Measurements from ENCODE around the gene ST7.
"Not testable (repeated sequence)": the region's sequence is repeated elsewhere in the genome, so short reads cannot be mapped to it uniquely, and the experiment has no call there.

ST7 gene, protein sequence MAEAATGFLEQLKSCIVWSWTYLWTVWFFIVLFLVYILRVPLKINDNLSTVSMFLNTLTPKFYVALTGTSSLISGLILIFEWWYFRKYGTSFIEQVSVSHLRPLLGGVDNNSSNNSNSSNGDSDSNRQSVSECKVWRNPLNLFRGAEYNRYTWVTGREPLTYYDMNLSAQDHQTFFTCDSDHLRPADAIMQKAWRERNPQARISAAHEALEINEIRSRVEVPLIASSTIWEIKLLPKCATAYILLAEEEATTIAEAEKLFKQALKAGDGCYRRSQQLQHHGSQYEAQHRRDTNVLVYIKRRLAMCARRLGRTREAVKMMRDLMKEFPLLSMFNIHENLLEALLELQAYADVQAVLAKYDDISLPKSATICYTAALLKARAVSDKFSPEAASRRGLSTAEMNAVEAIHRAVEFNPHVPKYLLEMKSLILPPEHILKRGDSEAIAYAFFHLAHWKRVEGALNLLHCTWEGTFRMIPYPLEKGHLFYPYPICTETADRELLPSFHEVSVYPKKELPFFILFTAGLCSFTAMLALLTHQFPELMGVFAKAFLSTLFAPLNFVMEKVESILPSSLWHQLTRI

DNA sequence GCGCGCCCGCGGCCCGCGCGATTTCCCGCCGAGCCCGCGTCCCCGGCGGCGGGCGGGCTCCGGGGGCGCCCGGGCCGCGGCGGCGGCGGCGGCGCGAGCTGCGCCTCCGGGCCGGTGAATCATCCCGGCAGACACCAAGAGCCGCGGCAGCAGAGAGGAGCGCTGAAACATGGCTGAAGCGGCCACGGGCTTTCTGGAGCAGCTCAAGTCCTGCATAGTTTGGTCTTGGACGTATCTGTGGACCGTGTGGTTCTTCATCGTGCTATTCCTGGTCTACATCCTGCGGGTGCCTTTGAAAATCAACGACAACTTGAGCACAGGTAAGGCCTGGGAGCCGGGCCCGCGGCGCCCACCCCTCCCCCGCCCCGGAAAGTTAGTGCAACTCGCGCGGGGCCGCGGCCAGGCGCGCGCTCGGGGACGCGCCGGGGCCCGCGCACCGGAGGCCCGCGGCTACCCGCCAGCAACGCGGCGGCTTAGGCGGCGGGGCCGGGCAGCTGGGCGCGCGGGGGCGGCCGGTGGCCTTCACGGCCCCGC is at the start of gene ST7:
TSS of gene ST7 (plus strand) at position 130 of the 534 bp plus-strand sequence. CDS start at position 170, 40 bp downstream.
- peak; percentile 65 for DNase-seq (ENCODE audit: low spot score)

DNA sequence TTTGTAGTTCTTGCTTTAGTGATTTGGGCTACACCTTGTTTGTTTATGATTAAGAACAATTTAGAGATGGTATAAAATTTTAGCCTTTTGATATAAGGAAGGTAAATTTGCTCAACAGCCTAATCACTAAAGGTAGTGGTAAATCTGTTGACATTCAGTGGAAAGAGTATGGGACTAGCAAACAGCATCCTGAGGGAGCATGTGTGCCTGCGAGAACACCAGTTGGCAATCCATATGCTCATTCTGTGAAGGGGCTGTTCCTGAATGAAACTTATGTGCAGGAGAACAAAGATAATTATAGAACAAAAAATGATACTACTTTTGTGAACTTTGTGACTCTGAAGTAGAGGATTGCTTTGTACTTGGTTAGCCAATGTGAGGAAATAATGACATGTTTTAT is 46.9 kb upstream of the ST7 start:
- no peak for DNase-seq (ENCODE audit: low spot score)

DNA sequence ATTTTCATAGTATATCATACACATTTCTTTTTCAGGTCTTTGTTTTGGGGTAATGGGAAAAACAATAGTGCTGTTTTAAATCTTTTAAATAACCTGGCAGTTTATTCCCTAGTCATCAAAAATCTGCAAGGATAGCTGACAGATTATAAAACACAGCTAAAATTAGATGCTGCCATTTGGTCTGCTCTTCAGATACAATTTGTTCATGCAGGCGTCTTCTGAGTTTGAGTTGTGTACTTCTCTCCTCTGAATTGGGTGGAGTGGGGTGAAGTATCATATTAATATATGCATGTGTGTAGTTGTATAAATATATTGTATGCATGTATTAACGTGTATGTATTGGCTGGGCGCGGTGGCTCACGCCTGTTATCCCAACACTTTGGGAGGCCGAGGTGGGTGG is 42.9 kb upstream of the ST7 start:
- DNase-seq (ENCODE audit: low spot score), result no peak

DNA sequence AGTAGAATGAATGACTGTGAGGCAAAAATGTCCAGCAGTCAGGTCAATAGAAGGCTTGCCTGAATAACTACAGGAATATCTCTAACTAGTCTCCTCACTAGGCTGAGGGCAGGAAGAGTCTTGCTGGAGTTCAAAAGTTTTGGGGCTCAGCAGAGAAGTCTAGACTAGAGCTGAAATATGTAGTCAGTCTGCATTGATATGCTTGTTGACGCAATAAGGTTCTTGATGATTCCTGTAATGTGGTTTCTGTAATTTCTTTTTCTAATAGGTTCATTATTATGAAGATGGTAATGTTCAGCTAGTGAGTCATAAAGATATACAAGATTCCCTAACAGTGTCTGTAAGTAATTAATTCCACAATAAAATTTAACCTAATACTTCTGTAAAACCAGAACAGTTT is 41.5 kb upstream of the ST7 start:
- DNase-seq (ENCODE audit: low spot score), result no peak

DNA sequence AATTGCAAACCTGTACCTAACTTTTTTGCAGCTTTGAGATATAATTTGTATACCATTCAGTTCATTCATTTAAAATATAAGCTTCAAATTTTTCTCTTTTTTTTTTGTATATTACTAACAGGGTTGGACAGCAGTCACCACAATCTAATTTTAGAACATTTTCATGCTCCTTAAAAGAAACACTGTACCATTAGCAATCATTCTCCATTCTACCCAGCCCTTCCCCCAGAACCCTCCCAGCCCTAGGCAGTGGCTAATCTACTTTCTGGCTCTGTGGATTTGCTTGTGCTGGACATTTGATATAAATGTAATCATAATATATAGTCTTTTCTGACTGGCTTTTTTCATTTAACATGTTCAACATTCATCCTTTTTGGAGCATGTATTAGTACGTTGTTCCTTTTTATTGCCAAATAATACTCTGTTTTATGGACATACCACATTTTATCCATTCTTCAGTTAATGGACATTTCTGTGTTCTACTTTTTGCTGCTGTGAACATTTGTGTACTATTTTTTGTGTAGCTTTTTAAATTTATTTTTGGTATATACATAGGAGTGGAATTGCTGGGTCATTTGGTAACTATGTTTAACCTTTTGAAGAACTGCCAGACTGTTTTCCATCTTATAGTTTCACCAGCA is 40.9 kb upstream of the ST7 start:
- no peak for DNase-seq (ENCODE audit: low spot score)

DNA sequence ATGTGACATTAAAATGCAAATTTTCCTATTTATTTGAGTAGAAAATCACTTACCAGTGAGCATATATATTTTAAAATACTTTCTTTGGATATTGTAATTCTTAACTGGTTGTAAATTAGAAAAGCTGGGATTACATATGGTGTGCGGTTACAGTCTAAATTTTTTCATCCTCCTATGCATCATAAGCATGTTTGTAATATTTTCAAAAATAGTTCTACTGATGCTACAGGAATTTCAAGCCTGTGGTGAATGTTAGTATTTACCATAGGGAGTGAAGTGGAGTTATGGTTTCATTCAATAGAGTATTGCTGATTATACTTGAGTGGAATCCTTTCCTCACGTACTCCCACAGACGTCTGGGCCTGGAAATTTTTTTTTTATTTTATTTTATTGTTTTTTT is 34.6 kb upstream of the ST7 start:
- DNase-seq (ENCODE audit: low spot score), result no peak

DNA sequence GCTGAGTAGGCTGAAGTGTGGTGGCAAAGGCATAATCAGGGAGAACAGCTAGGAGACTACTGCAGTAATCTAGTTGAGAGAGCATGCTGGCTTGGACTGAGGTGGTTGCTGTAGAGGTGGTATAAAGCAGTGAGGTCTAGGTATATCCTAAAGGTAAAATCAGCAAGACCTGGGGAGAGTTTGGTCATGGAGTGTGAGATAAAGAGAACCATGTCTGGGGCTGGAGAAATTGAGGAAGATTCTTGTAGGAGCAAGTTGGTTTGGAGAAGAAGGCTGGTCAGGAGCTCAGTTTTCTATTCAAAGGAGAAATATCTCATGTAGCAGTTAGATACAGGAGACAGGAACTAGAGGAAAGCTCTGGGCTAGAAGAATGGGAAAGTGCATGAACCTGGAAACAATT is 32.9 kb upstream of the ST7 start:
- no peak for DNase-seq (ENCODE audit: low spot score)

DNA sequence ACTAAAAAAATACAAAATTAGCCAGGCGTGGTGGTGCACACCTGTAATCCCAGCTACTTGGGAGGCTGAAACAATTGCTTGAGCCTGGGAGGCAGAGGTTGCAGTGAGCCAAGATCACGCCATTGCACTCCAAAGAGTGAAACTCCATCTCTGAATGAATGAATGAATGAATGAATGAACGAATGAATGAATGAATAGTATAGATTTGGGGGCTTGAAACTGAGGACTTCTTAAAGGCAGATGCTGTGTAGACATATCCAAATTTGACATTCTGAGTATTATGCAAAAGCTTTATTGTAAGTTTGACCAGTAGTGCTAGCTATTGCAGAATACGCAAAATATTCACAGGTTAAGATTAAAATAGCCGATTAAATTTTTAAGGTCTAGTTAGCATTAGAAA is 30.8 kb upstream of the ST7 start:
- no peak for DNase-seq (ENCODE audit: low spot score)

DNA sequence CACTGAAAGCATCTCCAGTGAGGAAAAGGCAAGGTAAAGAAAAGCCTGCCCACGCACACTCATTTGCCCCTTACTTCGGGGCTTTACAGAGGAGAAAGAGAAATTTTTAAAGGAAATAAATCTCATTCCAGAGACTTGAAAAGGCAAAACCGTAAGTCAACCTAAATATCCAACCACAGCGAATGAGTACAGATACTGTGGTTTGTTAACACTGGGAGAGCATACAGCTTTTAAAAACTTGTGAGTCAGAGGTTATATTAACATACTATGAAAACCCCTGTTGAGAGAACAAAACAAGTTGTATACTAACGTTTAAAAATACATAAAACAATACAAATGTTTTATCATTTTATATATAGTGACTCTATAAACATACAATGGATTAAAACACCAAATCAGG is 28.6 kb upstream of the ST7 start:
- DNase-seq (ENCODE audit: low spot score), result no peak

DNA sequence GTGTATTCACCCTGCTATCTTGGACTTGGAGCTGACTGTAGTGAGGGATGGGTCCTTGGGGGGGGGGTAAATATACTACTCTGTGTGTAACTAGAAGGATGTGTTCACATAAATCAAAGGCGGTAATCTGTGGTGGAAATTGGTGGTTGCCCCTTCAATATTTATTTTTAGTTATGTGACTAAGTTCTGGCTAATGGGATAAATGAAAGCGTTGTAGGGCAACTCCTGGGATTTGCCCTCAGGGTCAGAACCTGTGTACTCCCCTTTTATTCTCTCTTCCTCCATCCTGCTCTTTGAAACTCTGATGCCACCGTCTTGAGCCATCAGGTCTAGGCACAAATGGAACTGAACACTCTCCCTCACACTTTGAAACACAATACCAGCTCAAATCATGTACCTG is 24.3 kb upstream of the ST7 start:
- no peak for DNase-seq (ENCODE audit: low spot score)

DNA sequence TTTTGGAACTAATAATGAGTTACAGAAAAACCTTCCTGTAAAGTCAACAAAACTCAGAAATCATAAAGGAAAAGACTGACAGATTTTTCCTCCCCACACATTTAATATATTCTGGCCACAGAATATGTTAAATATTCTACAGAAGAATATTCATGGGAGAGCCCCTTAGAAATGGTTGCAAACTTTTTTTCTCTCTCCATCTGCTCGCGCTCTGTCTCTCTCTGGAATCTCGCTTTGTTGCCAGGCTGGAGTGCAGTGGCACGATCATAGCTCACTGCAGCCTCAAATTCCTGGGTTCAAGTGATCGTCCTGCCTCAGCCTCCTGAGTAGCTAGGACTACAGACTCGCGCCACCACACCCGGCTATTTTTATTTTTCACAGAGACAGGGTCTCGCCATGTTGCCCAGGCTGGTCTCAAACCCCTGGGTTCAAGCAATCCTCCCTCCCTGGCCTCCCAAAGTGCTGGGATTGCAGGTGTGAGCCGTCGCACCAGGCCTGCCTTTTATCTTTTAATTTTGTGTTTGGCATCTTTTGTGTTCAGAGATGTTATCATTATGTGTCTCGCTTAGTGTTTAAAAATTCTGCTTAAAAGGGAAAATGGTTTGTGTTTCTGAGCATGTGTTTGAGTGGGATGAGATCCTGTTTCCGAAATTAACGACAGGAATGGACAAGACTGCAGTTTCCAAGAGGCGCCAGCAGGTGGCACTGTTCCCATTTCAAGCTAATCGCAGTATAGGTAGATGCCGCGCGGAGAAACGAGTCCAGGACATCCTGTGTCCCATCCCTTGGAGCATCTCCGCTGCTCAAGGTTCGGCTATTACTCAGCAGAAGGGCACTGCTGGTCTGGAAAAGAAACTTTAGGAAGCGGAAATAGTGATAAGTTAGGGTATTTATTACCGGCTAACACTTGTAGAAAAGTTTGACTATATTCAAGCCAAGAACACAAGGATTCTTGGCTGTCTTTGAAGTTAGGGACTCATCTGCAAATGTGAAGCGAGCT is 23.1 kb upstream of the ST7 start:
- DNase-seq (ENCODE audit: low spot score), result peak; percentile 76

DNA sequence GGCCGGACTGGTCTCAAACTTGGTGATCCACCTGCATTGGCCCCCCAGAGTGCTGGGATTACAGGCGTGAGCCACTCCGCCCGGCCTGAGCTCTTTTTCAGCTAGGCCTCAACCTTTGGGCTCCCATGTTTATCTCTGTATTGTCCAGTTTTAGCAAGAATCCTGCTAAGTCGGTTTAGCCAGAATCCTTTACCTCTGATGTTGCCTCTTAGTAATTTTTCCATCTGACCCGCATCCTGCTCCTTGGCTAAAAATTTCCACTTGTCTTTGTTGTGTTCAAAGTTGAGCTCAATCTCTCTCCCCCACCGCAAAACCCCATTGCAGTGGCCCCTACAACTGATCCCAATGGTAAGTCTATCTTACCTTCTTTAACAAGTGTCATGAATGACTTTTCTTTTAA is 20.7 kb upstream of the ST7 start:
- DNase-seq (ENCODE audit: low spot score), result no peak

DNA sequence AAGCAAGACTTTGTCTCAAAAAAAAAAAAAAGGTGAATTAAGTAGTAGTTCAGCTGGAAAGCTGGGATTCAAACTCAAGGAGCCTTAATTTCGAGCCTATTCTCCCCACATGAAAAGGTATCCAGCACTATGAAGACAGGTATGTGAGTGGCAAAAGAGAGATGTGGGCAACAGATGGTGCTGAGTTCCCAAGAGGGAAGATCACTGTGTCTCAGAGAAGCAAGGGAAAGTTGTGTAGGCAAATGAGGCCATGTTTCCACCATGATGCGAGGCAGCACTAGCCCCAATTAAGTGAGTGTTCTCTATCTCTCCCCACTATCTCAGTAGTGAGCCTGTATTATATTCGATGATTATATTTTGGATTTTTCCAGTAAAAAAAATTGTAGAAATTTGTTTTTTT is 19.8 kb upstream of the ST7 start:
- no peak for DNase-seq (ENCODE audit: low spot score)

DNA sequence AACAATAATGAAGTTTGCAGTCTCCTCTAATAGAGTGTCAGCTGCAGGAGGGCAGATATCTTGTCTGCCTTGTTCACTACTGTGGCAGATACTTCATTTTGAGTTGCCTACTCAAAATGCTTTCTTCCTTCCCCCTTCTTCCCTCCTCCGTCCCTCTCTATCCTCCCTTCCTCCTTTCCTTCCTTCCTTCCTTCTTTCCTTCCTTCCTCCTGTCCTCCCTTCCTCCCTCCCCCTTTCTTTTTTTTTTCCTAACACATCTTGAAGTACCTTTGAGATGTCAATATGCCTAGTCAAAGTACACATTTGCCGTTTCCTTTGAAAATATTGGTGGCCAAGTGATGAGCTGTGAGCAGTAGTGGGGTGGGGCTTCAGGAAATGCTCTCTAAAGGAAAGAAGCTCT is 18.7 kb upstream of the ST7 start:
- DNase-seq (ENCODE audit: low spot score), result no peak

DNA sequence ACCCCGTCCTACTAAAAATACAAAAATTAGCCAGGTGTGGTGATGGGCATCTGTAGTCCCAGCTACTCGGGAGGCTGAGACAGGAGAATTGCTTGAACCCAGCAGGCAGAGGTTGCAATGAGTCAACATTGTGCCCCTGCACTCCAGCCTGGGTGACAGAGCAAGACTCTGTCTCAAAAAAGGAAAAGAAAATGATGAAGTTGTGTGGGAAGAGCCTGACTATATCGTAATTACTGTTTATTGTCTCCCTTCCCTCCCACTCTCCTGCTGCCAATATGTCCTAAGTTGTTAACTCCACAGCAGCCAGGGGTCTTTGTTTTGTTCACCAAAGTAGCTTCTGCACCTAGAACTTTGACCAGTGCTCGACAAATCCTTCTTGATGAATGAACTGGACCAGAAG is 16.5 kb upstream of the ST7 start:
- not testable (repeated sequence) for DNase-seq (ENCODE audit: low spot score)

DNA sequence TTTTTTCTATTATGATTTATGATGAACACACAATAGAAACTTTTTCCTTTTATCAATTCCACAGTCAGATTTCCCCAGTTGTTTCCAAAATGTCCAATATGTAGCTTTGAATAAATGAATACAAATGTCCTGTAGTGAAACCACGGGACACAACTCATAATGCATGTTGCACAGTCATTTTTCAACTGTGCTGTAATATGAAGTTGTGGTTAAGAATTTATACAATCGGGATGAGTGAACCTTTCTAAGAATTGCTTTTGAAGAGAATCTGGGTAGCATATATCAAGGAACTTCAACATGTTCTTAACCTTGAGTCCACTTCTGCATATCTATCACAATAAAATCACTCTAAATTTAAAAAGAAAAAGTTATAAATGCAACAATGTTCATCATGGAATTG is 14.6 kb upstream of the ST7 start:
- no peak for DNase-seq (ENCODE audit: low spot score)

DNA sequence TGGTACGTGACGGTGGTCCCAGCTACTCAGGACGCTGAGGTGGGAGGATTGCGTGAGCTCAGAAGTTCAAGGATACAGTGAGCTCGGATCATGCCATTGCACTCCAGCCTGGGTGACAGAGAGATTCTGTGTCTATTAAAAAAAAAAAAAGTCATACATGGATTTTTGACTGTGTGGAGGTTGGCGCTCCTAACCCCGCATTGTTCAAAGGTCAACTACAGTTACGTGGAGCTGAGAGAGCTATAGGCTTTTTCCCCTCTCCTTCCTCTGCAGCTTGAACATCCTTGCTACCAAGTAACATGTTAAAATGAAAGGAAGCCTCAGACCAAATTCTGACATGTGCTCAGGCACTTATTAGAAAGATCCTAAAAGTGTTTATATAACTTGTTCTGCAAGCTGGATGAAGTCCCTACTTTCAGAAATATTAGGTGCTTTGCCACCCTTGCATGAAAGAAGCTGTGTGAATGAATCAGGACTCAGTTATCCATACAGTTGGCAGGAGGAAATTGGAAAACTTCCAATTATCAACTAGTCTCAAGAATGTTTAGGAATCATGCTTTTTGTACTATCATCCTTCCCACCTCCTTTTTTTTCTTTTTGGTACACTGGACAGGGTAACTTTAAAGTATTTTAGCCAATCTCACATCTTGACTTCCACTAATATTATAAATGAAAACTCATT is 12.5 kb upstream of the ST7 start:
- DNase-seq (ENCODE audit: low spot score), result no peak

DNA sequence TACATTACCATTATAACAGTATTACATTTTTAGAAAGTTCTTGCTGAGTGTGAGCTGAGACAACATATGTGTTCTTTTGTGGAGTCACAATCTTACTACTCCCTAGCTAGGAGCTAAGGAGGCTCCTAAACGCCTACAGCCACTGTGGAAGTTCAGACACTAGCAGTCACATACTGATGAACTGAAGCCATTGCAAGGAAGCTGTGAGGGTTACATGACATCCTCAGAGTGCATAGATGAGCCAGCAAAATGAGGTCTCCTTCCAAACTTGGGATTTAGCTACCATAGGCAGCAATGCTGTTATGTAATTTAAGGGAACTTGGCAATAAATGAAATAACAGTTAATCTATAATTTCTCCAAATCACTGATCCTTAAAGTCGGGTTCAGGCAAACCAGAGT is 10.8 kb upstream of the ST7 start:
- DNase-seq (ENCODE audit: low spot score), result no peak

DNA sequence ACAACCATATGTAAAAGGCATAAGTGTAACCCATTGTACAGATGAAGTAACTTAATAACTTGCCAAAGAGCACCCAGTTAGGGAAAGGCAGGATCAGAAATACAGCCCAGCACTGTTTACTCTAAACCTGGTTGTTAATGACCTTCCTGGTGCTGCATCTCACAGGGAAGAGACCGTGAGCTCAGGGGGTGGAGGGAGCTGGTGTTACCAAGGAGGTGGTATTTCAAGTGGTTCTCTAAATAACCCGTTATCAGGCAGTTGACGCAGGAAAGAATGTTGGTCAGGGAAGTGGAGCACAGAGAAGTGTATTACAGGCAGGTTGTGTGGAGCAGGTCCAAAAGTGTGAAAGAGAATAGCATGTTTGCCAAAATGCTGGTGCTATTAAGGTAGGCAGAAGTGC is 4.4 kb upstream of the ST7 start:
- DNase-seq (ENCODE audit: low spot score), result no peak

DNA sequence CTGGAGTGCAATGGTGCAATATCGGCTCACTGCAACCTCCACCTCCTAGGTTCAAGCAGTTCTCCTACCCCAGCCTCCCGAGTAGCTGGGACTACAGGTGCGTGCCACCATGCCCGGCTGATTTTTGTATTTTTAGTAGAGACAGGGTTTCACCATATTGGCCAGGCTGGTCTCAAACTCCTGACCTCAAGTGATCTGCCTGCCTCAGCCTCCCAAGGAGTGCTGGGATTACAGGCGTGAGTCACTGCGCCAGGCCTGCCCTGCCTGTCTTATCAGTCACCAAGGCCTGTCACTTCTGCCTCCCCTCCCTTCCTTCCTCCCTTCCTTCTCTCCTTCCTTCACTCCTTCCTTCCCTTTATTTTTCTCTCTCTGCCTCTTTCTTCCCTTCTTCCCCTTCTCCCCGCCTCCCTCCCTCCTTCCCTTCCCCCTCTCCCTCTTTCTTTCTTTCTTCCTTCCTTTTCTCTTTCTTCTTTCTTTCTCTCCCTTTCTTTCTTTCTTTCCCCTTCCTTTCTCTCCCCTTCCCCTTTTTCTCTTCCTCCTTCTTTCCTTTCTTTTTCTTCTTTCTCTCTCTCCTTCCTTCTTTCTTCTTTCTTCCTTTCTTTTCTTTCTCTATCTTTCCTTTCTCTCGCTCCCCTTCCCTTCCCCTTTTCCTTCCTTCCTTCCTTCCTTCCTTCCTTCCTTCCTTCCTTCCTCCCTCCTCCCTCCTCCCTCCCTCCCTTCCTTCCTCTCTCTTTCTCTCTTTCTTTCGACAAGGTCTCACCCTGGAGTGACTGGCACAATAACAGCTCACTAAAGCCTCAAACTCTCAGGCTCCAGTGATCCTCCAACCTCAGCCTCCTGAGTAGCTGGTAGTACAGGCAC is 3.1 kb upstream of the ST7 start:
- DNase-seq (ENCODE audit: low spot score), result no peak

Measured in CD4-positive, alpha-beta T cell treated with Interleukin-15 for 4 hours (primary cell).